Measurements from ENCODE around the gene PLIN5.

- TF ChIP-seq POLR2A (IDR thresholded peaks at IDR 0.05) (no peak), CTCF (IDR thresholded peaks at IDR 0.05) (no peak), POLR2AphosphoS5 (IDR thresholded peaks at IDR 0.05) (no peak), EP300 (IDR thresholded peaks at IDR 0.05) (no peak)
Measured at GRCh38 chr19:4497770-4498389, 37.1 kb downstream of the PLIN5 start.
